PC-9 (cell line): Measurements from ENCODE around the gene PLIN1. TPM values are rescaled to one million over a fixed set of nuclear protein-coding genes. Genes with fewer than 3 reads are reported as not detected.
"Not testable (repeated sequence)": the region's sequence is repeated elsewhere in the genome, so short reads cannot be mapped to it uniquely, and the experiment has no call there.

Experiments
- BruUV-seq: library from RNA; stranded (reverse); fragments of 400-500 nt; replicated peaks from 2 replicates; lab custom pipeline; 2021; lab: Mats Ljungman, UMichigan
- CTCF ChIA-PET: fragments of 300-600 bp; sonication (Branson Sonifier 250); formaldehyde crosslinking; loops from one replicate; lab custom pipeline; 2022; ENCODE audit warnings: antibody characterized with exemption; lab: Charles Lee
- POLR2A ChIA-PET: fragments of 300-600 bp; sonication (Branson Sonifier 250); formaldehyde crosslinking; loops from one replicate; lab custom pipeline; 2022; ENCODE audit warnings: antibody characterized with exemption; ENCODE audit not compliant: unreplicated experiment; lab: Charles Lee
- DNase-seq, 2 experiments: peaks; one replicate each; pipeline versions ENCODE4 v3.0.0 to v3.0.0-alpha.2; 2015 to 2022; ENCODE audit warnings: mixed read lengths in 1 of 2
- H2AFZ ChIP-seq: fragments of 200-600 bp; sonication (generic); 2 replicates; pipeline ENCODE4 v1.8.1; 2017; ENCODE audit warnings: antibody characterized with exemption
- H3F3A ChIP-seq: fragments of 200-600 bp; sonication (generic); 2 replicates; pipeline ENCODE4 v1.8.1; 2017; ENCODE audit warnings: antibody characterized with exemption, mild to moderate bottlenecking, low read depth; ENCODE audit not compliant: insufficient read depth
- H3K27ac ChIP-seq: fragments of 200-600 bp; sonication (generic); 2 replicates; pipeline ENCODE4 v1.6.1; 2016; ENCODE audit warnings: mixed run types
- H3K27me3 ChIP-seq: fragments of 200-600 bp; sonication (generic); 2 replicates; pipeline ENCODE4 v1.6.1; 2016; ENCODE audit warnings: low read depth, mixed run types; ENCODE audit not compliant: insufficient read depth
- H3K36me3 ChIP-seq: fragments of 200-600 bp; sonication (generic); 2 replicates; pipeline ENCODE4 v1.6.1; 2016; ENCODE audit warnings: low read depth, mixed run types
- H3K4me1 ChIP-seq: fragments of 200-600 bp; sonication (generic); replicated peaks from 2 replicates; pipeline ENCODE4 v1.6.1; 2016; ENCODE audit warnings: mixed run types; ENCODE audit not compliant: insufficient read depth
- H3K4me2 ChIP-seq: fragments of 200-600 bp; sonication (generic); 2 replicates; pipeline ENCODE4 v1.6.1; 2017; ENCODE audit warnings: mixed run types
- H3K4me3 ChIP-seq: fragments of 200-600 bp; sonication (generic); 2 replicates; pipeline ENCODE4 v1.6.1; 2016; ENCODE audit warnings: mixed run types
- H3K79me2 ChIP-seq: fragments of 200-600 bp; sonication (generic); 2 replicates; pipeline ENCODE4 v1.6.1; 2017; ENCODE audit warnings: low read depth, mixed run types
- H3K9me2 ChIP-seq: fragments of 200-600 bp; sonication (generic); 2 replicates; pipeline ENCODE4 v1.8.1; 2017; ENCODE audit warnings: mild to moderate bottlenecking; ENCODE audit not compliant: insufficient read depth
- H3K9me3 ChIP-seq: fragments of 200-600 bp; sonication (generic); 2 replicates; pipeline ENCODE4 v1.8.1; 2016; ENCODE audit warnings: low read depth; ENCODE audit not compliant: insufficient read depth
- H4K20me1 ChIP-seq: fragments of 200-600 bp; sonication (generic); 2 replicates; pipeline ENCODE4 v1.8.1; 2017; ENCODE audit not compliant: insufficient read depth
- CTCF ChIP-seq: fragments of 200-600 bp; sonication (generic); conservative IDR thresholded peaks from 2 replicates; pipeline ENCODE4 v1.6.1; 2017; ENCODE audit warnings: mixed run types, antibody characterized with exemption, mild to moderate bottlenecking, moderate library complexity
- EZH2 ChIP-seq: fragments of 200-600 bp; sonication (generic); IDR thresholded peaks from 2 replicates; pipeline ENCODE4 v1.8.0; 2017; ENCODE audit warnings: antibody characterized with exemption, low read depth
- intact Hi-C: fragments of 100-400 bp; cut with micrococcal nuclease; formaldehyde crosslinking; loops from one replicate; pipeline ENCODE4 v1.10.0; 2022; ENCODE audit not compliant: unreplicated experiment
- total RNA-seq: library from RNA; stranded (reverse); gene quantifications from 2 replicates; pipeline ENCODE4 v1.2.3, GENCODE V29; 2021

PLIN1 gene
- total RNA-seq, 1 experiment from 2014 or later, result 1.0 TPM

GRCh38 chr15:89693696-89694095 is 14.5 kb upstream of the PLIN1 start:
- TF ChIP-seq CTCF, result no peak
- TF ChIP-seq EZH2, result no peak
- H3K4me1 ChIP-seq, result peaks cover 24% of the 10 kb centered on the region
- no peaks in the 10 kb centered on the region for H3K27me3 ChIP-seq
- intact Hi-C loops, result loop anchor here (1.0 kb wide), 1 partner anchor 46 kb away; no protein-coding TSS in a partner anchor
- DNase-seq, result peak in 1 of 2 experiments; percentile 79
- BruUV-seq, result no TSS peak
- no peaks in the 10 kb centered on the region for H4K20me1 ChIP-seq
- ChIA-PET CTCF (no interaction called here), POLR2A (no interaction called here)
- no peaks in the 10 kb centered on the region for H3K9me3 ChIP-seq
- H3K4me2 ChIP-seq, result no peak overlapping the region; the same call in 1 of the 2 replicates
- no peaks in the 10 kb centered on the region for H3K9me2 ChIP-seq
- H3K27ac ChIP-seq, result no peak overlapping the region
- H3K36me3 ChIP-seq, result no peaks in the 10 kb centered on the region
- H2AFZ ChIP-seq, result no peak overlapping the region
- peaks cover 16% of the 10 kb centered on the region for H3K79me2 ChIP-seq
- no peak overlapping the region for H3K4me3 ChIP-seq
- peaks cover 28% of the 10 kb centered on the region for H3F3A ChIP-seq

GRCh38 chr15:89693091-89693490 is 13.9 kb upstream of the PLIN1 start:
- TF ChIP-seq CTCF (no peak), EZH2 (no peak)
- DNase-seq, result no peak
- no TSS peak for BruUV-seq
- Histone ChIP-seq H3F3A (peaks cover 32% of the 10 kb centered on the region), H3K27me3 (no peaks in the 10 kb centered on the region), H3K4me2 (peak overlapping the region; percentile 9; the same call in 1 of the 2 replicates), H3K36me3 (no peaks in the 10 kb centered on the region), H4K20me1 (no peaks in the 10 kb centered on the region), H2AFZ (no peak overlapping the region), H3K9me2 (no peaks in the 10 kb centered on the region), H3K79me2 (peaks cover 20% of the 10 kb centered on the region), H3K9me3 (no peaks in the 10 kb centered on the region), H3K27ac (no peak overlapping the region), H3K4me3 (no peak overlapping the region), H3K4me1 (peaks cover 29% of the 10 kb centered on the region)
- POLR2A ChIA-PET, result no interaction called here
- intact Hi-C loops, result no loop called here
- CTCF ChIA-PET, result interaction anchor here (0.6 kb wide), 1 partner anchor 182 kb away, joined by 4 read pairs; no protein-coding TSS in a partner anchor

- intact Hi-C loops, result loop anchor here (1.0 kb wide), 1 partner anchor 27 kb away; no protein-coding TSS in a partner anchor
- peak; percentile 75 to 84 for DNase-seq
- CTCF ChIA-PET, result no interaction called here
- TSS peak; percentile 68 for BruUV-seq
- Histone ChIP-seq H3K4me1 (peaks cover 36% of the 10 kb centered on the region), H3K79me2 (peaks cover 20% of the 10 kb centered on the region), H3K27ac (0 out of 2 replicates have a peak within 1 kb of the TSS, but pooled peaks have one; percentile 24), H3K4me2 (peak within 1 kb of the TSS; percentile 88), H3K27me3 (no peaks in the 10 kb centered on the region), H4K20me1 (no peaks in the 10 kb centered on the region), H3K36me3 (peaks cover 6% of the 10 kb centered on the region; the same call in 1 of the 2 replicates), H2AFZ (peak within 1 kb of the TSS; percentile 99), H3K4me3 (peak within 1 kb of the TSS; percentile 82), H3F3A (peaks cover 37% of the 10 kb centered on the region), H3K9me3 (no peaks in the 10 kb centered on the region), H3K9me2 (no peaks in the 10 kb centered on the region)
- no peak for TF ChIP-seq CTCF
- no peak for TF ChIP-seq EZH2
- POLR2A ChIA-PET, result interaction anchor here (0.6 kb wide), 1 partner anchor 329 kb away, joined by 11 read pairs; no protein-coding TSS in a partner anchor
Observed at GRCh38 chr15:89690276-89691218, 11.4 kb upstream of the PLIN1 start, which contains the start of the genes PEX11A and WDR93. TSS of gene PEX11A (minus strand) at chr15:89690754. CDS start at chr15:89690632, 122 bp downstream. TSS of gene WDR93 (plus strand) at chr15:89690811. CDS start at chr15:89701747, 10,936 bp downstream.

- CTCF ChIA-PET, POLR2A ChIA-PET, BruUV-seq, H3K9me2 ChIP-seq, H3K9me3 ChIP-seq, H4K20me1 ChIP-seq, H3K27me3 ChIP-seq, DNase-seq, H3K36me3 ChIP-seq: not testable (repeated sequence)
- Histone ChIP-seq H3K4me2 (peak overlapping the region; percentile 88), H3K79me2 (peaks cover 20% of the 10 kb centered on the region), H3K4me1 (peaks cover 36% of the 10 kb centered on the region), H3K4me3 (peak overlapping the region; percentile 82), H3K27ac (0 out of 2 replicates have a peak overlapping the region, but pooled peaks have one; percentile 14), H3F3A (peaks cover 37% of the 10 kb centered on the region), H2AFZ (peak overlapping the region; percentile 99)
- intact Hi-C loops, result loop anchor here (1.0 kb wide), 1 partner anchor 27 kb away; no protein-coding TSS in a partner anchor
Observed at GRCh38 chr15:89689930-89690275, 10.7 kb upstream of the PLIN1 start.
